Metanephros (tissue), 2 donors: ENCODE results near the gene ARL4A. TPM values are rescaled to one million over a fixed set of nuclear protein-coding genes. Genes with fewer than 3 reads are reported as not detected.

ENCODE experiments used
- small RNA-seq: library from RNA; depleted of rRNA; stranded (forward); fragments of <200 nt; gene quantifications from one replicate; pipeline ENCODE3, GENCODE V24; 2014; ENCODE audit warnings: low replicate concordance
- total RNA-seq: library from RNA; depleted of rRNA; stranded (reverse); fragments of >200 nt; gene quantifications from one replicate; pipeline ENCODE4 v1.2.3, GENCODE V29; 2014

Gene ARL4A, protein sequence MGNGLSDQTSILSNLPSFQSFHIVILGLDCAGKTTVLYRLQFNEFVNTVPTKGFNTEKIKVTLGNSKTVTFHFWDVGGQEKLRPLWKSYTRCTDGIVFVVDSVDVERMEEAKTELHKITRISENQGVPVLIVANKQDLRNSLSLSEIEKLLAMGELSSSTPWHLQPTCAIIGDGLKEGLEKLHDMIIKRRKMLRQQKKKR
- 27.9 TPM for total RNA-seq

DNA sequence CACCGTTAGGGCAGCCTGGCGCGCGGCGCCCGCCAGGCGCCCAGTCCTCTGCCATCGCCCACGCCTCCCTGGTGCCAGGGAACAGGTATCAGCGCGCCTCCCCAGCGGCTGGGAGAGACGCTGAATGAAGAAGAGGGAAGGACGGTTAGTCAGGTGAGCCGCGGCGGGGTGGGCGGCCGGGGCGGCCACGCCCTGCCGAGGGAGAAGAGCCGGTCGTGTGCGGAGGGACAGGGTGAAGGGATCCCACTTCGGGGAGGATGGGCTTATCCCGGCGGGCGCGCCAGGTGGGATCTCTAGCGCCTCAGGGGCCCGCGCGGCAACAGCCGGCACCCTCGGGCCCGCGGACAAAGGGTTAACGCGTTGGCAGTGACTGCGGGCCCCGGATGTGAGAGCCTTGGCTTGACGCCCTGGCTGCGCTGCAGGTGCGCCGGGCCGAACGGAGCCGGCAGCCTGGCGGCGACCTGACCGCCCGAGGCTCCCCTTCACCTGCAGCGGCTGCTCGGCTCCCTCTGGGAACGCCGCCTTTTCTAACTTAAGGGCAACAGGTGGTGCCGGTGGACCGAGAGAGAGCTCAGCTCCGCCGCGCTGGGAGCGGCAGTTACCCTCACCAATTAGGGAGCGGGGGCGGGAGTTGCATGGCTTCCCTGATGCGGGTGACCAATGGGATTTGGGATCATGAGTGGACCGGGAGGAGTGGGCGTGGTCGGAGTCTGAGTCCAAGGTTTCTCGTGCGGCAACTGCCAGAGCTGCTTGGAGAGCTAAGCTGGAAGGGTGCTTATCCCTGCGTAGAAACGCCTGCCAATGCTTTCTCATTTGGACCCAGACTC lies at the start of gene ARL4A:
ARL4A (plus strand) TSS at position 743 of the 827 bp plus-strand sequence. CDS start 622 bp downstream, outside the sequence.

Small RNA genes within 50 kb of the gene (small RNA-seq; reads per million reads assigned to genes)
- gene RF00264: not detected

Other genes with a start within 250 kb of the ARL4A start
- 110 TPM for gene SCIN, start 116.9 kb upstream of the ARL4A start, total RNA-seq